ENCODE measurements around the gene DENND2A. TPM values are rescaled to one million over a fixed set of nuclear protein-coding genes. Genes with fewer than 3 reads are reported as not detected.

The DENND2A gene
- total and polyA plus RNA-seq, 2 of the 4 experiments (the other 2 are of a cell fraction): 7.5 to 10.3 TPM

DNA sequence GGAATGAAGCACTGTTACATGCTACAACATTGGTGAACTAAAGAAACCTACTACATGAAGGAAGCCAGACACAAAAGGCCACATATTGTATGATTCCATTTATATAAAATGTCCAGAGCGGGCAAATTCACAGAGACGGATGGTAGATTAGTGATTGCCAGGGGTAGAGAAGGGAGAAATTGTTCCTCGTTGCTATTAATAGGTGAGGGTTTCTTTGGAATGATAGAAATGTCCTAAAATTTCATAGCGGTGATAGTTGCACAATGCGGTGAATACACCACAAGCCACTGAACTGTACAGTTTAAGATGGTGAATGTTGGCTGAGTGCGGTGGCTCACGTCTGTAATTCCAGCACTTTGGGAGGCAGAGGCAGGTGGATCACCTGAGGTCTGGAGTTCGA is 29.0 kb downstream of the DENND2A start:
- Histone ChIP-seq H2AK9ac (replicated peaks; ENCODE audit: low read depth, low read length, poor library complexity) (no peak overlapping the region), H4K8ac (ENCODE audit: low read depth in 2 of 2, low read length in 2 of 2) (no peak overlapping the region), H4K5ac (ENCODE audit: low read depth, low read length) (no peak overlapping the region), H3K14ac (replicated peaks; ENCODE audit: low read depth, low read length) (no peak overlapping the region), H3K18ac (ENCODE audit: low read depth, low read length) (no peak overlapping the region), H3K27me3 (ENCODE audit: control insufficient read depth, insufficient read depth, low read length) (no peaks in the 10 kb centered on the region), H3K9me3 (ENCODE audit: control insufficient read depth, insufficient read depth, low read length) (no peaks in the 10 kb centered on the region), H2AK5ac (ENCODE audit: low read depth, low read length) (no peak overlapping the region), H2AFZ (replicated peaks; ENCODE audit: low read length, poor library complexity) (no peak overlapping the region), H2BK120ac (ENCODE audit: low read depth, low read length) (no peak overlapping the region), H4K20me1 (ENCODE audit: insufficient read depth, low read length) (no peaks in the 10 kb centered on the region), H3K9ac (ENCODE audit: low read depth, low read length) (no peak overlapping the region), H2BK20ac (ENCODE audit: low read depth, low read length) (no peak overlapping the region), H3K56ac (ENCODE audit: extremely low read depth, insufficient read depth, low read length) (no peak overlapping the region), H3K9me1 (ENCODE audit: insufficient read depth, low read length) (peaks cover 16% of the 10 kb centered on the region), H3K79me1 (ENCODE audit: low read depth in 1 of 2, low read length in 2 of 2) (peaks cover 9 to 60% of the 10 kb centered on the region in 2 experiments; a peak in 3 of 4 replicates), H2BK5ac (ENCODE audit: low read depth, low read length, poor library complexity, severe bottlenecking) (no peak overlapping the region), H3K27ac (ENCODE audit: insufficient read depth, low read length) (no peak overlapping the region), H3K23ac (ENCODE audit: low read depth, low read length) (no peak overlapping the region), H3K4me1 (ENCODE audit: control insufficient read depth, insufficient read depth, low read length) (peaks cover 22% of the 10 kb centered on the region), H2BK15ac (ENCODE audit: low read depth, low read length) (no peak overlapping the region), H4K91ac (ENCODE audit: insufficient read depth, low read depth, low read length) (no peak overlapping the region), H3K4ac (ENCODE audit: low read depth, low read length) (no peak overlapping the region), H3K4me3 (ENCODE audit: insufficient read depth, low read depth, low read length) (no peak overlapping the region), H3K36me3 (ENCODE audit: control insufficient read depth, insufficient read depth, low read length) (no peaks in the 10 kb centered on the region; the same call in 1 of the 2 replicates), H3K4me2 (ENCODE audit: low read depth, low read length) (no peak overlapping the region)
- in situ Hi-C loops (cut with MboI; ENCODE audit: low sequenced_read_pairs) (no loop called here), dilution Hi-C loops (cut with HindIII; ENCODE audit: low sequenced_read_pairs, unreplicated experiment) (no loop called here), intact Hi-C loops (cut with micrococcal nuclease) (no loop called here)
- DNase-seq (no peak), ATAC-seq (ENCODE audit: low read depth) (no peak)
- CTCF ChIA-PET: no interaction called here
- POLR2A ChIA-PET (ENCODE audit: unreplicated experiment): interaction anchor here (0.5 kb wide), 1 partner anchor 25 kb away, joined by 11 read pairs; no protein-coding TSS in a partner anchor
- no CpG with 5 or more reads among the region's 8 CpGs for WGBS, 2 experiments (ENCODE audit: extremely low coverage in 2 of 2, insufficient read length in 1 of 2)
- TF ChIP-seq RFX5 (IDR thresholded peaks at IDR 0.05; ENCODE audit: low read depth, low read length): no peak
- no TSS peak for BruUV-seq (replicated peaks)

All from IMR-90 (cell line).